ENCODE results near the gene ALDH18A1.

ALDH18A1 gene

DNA sequence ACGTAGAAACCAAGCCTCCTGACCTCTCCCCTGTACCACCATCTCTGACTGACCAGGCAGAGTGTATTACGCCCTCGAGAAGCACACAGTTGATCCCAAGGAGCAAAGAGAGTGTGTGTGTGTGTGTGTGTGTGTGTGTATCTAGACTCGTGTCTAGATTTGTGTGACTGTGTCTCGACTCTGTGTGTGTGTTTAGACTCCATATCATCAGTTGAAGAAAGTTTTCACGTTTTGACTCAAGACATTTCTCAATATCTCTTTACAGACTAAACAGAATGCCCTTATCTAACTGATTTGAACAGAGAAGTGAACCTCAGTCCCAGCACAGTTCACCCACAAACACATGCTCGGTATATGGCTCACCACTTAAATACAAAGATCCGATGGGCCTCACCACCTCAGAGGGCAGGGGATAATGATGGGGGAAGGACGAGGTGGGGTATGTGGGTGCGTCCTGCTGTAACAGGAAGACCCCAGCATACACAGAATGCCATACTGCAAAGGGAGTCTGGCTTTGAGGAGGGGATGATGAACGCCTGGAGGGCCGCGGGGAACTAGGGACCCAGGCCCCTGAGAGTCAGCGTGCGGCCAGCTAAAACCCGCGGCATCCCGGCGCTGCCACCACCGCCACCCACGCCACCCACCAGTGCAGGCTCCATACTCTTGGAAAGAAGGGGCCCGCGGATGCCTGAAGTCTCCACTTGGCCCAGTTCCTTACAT lies 780 bp downstream of the ALDH18A1 start:
- Histone ChIP-seq H3K27me3 (ENCODE audit: insufficient read depth, poor library complexity, severe bottlenecking) (no peaks in the 10 kb centered on the region), H3K4me3 (replicated peaks; ENCODE audit: insufficient read depth, low read length) (peak overlapping the region; percentile 89), H3K27ac (replicated peaks) (peak overlapping the region; percentile 66)
- TF ChIP-seq SPI1 (IDR thresholded peaks at IDR 0.05; ENCODE audit: borderline replicate concordance, low read depth): no peak
- no peak for TF ChIP-seq GABPA (IDR thresholded peaks at IDR 0.05; ENCODE audit: low read depth)
- TF ChIP-seq, protein P1, sequence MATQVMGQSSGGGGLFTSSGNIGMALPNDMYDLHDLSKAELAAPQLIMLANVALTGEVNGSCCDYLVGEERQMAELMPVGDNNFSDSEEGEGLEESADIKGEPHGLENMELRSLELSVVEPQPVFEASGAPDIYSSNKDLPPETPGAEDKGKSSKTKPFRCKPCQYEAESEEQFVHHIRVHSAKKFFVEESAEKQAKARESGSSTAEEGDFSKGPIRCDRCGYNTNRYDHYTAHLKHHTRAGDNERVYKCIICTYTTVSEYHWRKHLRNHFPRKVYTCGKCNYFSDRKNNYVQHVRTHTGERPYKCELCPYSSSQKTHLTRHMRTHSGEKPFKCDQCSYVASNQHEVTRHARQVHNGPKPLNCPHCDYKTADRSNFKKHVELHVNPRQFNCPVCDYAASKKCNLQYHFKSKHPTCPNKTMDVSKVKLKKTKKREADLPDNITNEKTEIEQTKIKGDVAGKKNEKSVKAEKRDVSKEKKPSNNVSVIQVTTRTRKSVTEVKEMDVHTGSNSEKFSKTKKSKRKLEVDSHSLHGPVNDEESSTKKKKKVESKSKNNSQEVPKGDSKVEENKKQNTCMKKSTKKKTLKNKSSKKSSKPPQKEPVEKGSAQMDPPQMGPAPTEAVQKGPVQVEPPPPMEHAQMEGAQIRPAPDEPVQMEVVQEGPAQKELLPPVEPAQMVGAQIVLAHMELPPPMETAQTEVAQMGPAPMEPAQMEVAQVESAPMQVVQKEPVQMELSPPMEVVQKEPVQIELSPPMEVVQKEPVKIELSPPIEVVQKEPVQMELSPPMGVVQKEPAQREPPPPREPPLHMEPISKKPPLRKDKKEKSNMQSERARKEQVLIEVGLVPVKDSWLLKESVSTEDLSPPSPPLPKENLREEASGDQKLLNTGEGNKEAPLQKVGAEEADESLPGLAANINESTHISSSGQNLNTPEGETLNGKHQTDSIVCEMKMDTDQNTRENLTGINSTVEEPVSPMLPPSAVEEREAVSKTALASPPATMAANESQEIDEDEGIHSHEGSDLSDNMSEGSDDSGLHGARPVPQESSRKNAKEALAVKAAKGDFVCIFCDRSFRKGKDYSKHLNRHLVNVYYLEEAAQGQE (IDR thresholded peaks at IDR 0.05; ENCODE audit: insufficient replicate concordance, low read depth): no peak
- TF ChIP-seq, protein P2, sequence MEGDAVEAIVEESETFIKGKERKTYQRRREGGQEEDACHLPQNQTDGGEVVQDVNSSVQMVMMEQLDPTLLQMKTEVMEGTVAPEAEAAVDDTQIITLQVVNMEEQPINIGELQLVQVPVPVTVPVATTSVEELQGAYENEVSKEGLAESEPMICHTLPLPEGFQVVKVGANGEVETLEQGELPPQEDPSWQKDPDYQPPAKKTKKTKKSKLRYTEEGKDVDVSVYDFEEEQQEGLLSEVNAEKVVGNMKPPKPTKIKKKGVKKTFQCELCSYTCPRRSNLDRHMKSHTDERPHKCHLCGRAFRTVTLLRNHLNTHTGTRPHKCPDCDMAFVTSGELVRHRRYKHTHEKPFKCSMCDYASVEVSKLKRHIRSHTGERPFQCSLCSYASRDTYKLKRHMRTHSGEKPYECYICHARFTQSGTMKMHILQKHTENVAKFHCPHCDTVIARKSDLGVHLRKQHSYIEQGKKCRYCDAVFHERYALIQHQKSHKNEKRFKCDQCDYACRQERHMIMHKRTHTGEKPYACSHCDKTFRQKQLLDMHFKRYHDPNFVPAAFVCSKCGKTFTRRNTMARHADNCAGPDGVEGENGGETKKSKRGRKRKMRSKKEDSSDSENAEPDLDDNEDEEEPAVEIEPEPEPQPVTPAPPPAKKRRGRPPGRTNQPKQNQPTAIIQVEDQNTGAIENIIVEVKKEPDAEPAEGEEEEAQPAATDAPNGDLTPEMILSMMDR (IDR thresholded peaks at IDR 0.05; ENCODE audit: insufficient read depth, low read length): no peak
- TF ChIP-seq POLR2AphosphoS5 (IDR thresholded peaks at IDR 0.05; ENCODE audit: low read depth): no peak
- DNase-seq (ENCODE audit: low read depth in 1 of 2, low spot score in 1 of 2): peak in 1 of 2 experiments; percentile 16

- DNase-seq (ENCODE audit: low read depth in 1 of 2, low spot score in 1 of 2): no peak
- H3K4me3 ChIP-seq (replicated peaks; ENCODE audit: insufficient read depth, low read length): no peak overlapping the region
Measured at GRCh38 chr10:95653895-95654294, 2.6 kb downstream of the ALDH18A1 start.

GRCh38 chr10:95651346-95652060 lies 5.0 kb downstream of the ALDH18A1 start:
- TF ChIP-seq POLR2AphosphoS5 (IDR thresholded peaks at IDR 0.05; ENCODE audit: low read depth) (no peak), GABPA (IDR thresholded peaks at IDR 0.05; ENCODE audit: low read depth) (no peak), SPI1 (IDR thresholded peaks at IDR 0.05; ENCODE audit: borderline replicate concordance, low read depth) (no peak)
- TF ChIP-seq, protein P1 (IDR thresholded peaks at IDR 0.05; ENCODE audit: insufficient replicate concordance, low read depth): no peak
- TF ChIP-seq, protein P2 (IDR thresholded peaks at IDR 0.05; ENCODE audit: insufficient read depth, low read length): no peak
- Histone ChIP-seq H3K27me3 (ENCODE audit: insufficient read depth, poor library complexity, severe bottlenecking) (no peaks in the 10 kb centered on the region), H3K27ac (replicated peaks) (no peak overlapping the region), H3K4me3 (replicated peaks; ENCODE audit: insufficient read depth, low read length) (no peak overlapping the region)
- DNase-seq (ENCODE audit: low read depth in 1 of 2, low spot score in 1 of 2): peak in 1 of 2 experiments; percentile 22

More at GRCh38 chr10:95653895-95654294, 2.6 kb downstream of the ALDH18A1 start:
- TF ChIP-seq SPI1 (IDR thresholded peaks at IDR 0.05; ENCODE audit: borderline replicate concordance, low read depth) (no peak), GABPA (IDR thresholded peaks at IDR 0.05; ENCODE audit: low read depth) (no peak), POLR2AphosphoS5 (IDR thresholded peaks at IDR 0.05; ENCODE audit: low read depth) (no peak)
- TF ChIP-seq, protein P2 (IDR thresholded peaks at IDR 0.05; ENCODE audit: insufficient read depth, low read length): no peak
- TF ChIP-seq, protein P1 (IDR thresholded peaks at IDR 0.05; ENCODE audit: insufficient replicate concordance, low read depth): no peak
- Histone ChIP-seq H3K27ac (replicated peaks) (no peak overlapping the region), H3K27me3 (ENCODE audit: insufficient read depth, poor library complexity, severe bottlenecking) (no peaks in the 10 kb centered on the region)

Measured in HL-60 (cell line).